Type B pancreatic cell (in vitro differentiated cells): ENCODE results near the gene TNK1. TPM values are rescaled to one million over a fixed set of nuclear protein-coding genes. Genes with fewer than 3 reads are reported as not detected.
A peak's percentile ranks its signal among the peaks of the same experiment; 100 is the strongest.

Experiments used
- DNase-seq: peaks from one replicate; pipeline ENCODE4 v3.0.0; 2021; ENCODE audit warnings: mixed read lengths; ENCODE audit not compliant: unreplicated experiment; ENCODE audit errors: extremely low spot score
- H3K27ac Mint-ChIP-seq: 2 replicates; pipeline ENCODE4 v1.8.0; 2021; ENCODE audit warnings: mild to moderate bottlenecking, mixed read lengths
- H3K27me3 Mint-ChIP-seq: 2 replicates; pipeline ENCODE4 v1.8.0; 2021; ENCODE audit warnings: mixed read lengths
- H3K36me3 Mint-ChIP-seq: 2 replicates; pipeline ENCODE4 v1.8.0; 2021; ENCODE audit warnings: mixed read lengths
- H3K4me1 Mint-ChIP-seq: one replicate; pipeline ENCODE4 v1.8.0; 2021; ENCODE audit warnings: mixed read lengths; ENCODE audit not compliant: unreplicated experiment
- H3K4me3 Mint-ChIP-seq: 2 replicates; pipeline ENCODE4 v1.8.0; 2021; ENCODE audit warnings: mild to moderate bottlenecking, mixed read lengths
- H3K9me3 Mint-ChIP-seq: 2 replicates; pipeline ENCODE4 v1.8.0; 2021; ENCODE audit warnings: mixed read lengths
- CTCF ChIP-seq: fragments of 200-600 bp; sonication (generic); conservative IDR thresholded peaks from 2 replicates; pipeline ENCODE4 v1.5.0; 2021; ENCODE audit warnings: antibody characterized with exemption, mild to moderate bottlenecking
- total RNA-seq: library from RNA; stranded (reverse); gene quantifications from 2 replicates; pipeline ENCODE4 v1.2.1, GENCODE V29; 2021; ENCODE audit warnings: low replicate concordance

Gene TNK1
- total RNA-seq, 1 donor from 2014 or later = 6.6 TPM

- Mint-ChIP-seq H3K4me1 (peaks cover 24% of the 10 kb centered on the region), H3K27me3 (no peaks in the 10 kb centered on the region), H3K4me3 (no peak overlapping the region), H3K9me3 (no peaks in the 10 kb centered on the region), H3K36me3 (peaks cover 9% of the 10 kb centered on the region), H3K27ac (no peak overlapping the region)
- DNase-seq = no peak
- no peak for TF ChIP-seq CTCF
Measured at GRCh38 chr17:7415784-7416183, 34.9 kb downstream of the TNK1 start.

- H3K9me3 Mint-ChIP-seq = no peaks in the 10 kb centered on the region
- no peak overlapping the region for H3K27ac Mint-ChIP-seq
- H3K4me3 Mint-ChIP-seq = no peak overlapping the region
- peaks cover 9% of the 10 kb centered on the region for H3K36me3 Mint-ChIP-seq
- peaks cover 24% of the 10 kb centered on the region for H3K4me1 Mint-ChIP-seq
- no peaks in the 10 kb centered on the region for H3K27me3 Mint-ChIP-seq
- DNase-seq = no peak
- TF ChIP-seq CTCF = no peak
Measured at GRCh38 chr17:7416323-7416722, 35.4 kb downstream of the TNK1 start.

- Mint-ChIP-seq H3K27ac (no peak overlapping the region), H3K4me3 (no peak overlapping the region), H3K4me1 (peaks cover 21% of the 10 kb centered on the region), H3K27me3 (no peaks in the 10 kb centered on the region), H3K9me3 (no peaks in the 10 kb centered on the region), H3K36me3 (peaks cover 9% of the 10 kb centered on the region)
- DNase-seq = no peak
- no peak for TF ChIP-seq CTCF
Measured at GRCh38 chr17:7417056-7417655, 36.3 kb downstream of the TNK1 start.

- H3K4me3 Mint-ChIP-seq = no peak overlapping the region
- no peaks in the 10 kb centered on the region for H3K9me3 Mint-ChIP-seq
- no peak overlapping the region for H3K27ac Mint-ChIP-seq
- no peaks in the 10 kb centered on the region for H3K27me3 Mint-ChIP-seq
- H3K36me3 Mint-ChIP-seq = peaks cover 7% of the 10 kb centered on the region
- TF ChIP-seq CTCF = no peak
- no peak for DNase-seq
- peaks cover 12% of the 10 kb centered on the region for H3K4me1 Mint-ChIP-seq
Measured at GRCh38 chr17:7418472-7419152, 37.7 kb downstream of the TNK1 start.

GRCh38 chr17:7419819-7420610 lies 39.1 kb downstream of the TNK1 start, which contains the start of gene SPEM1:
SPEM1 (plus strand) TSS chr17:7420324; CDS start chr17:7420385, 61 bp downstream.
- no peak within 1 kb of the TSS for H3K4me3 Mint-ChIP-seq
- H3K9me3 Mint-ChIP-seq = no peaks in the 10 kb centered on the region
- peaks cover 12% of the 10 kb centered on the region for H3K4me1 Mint-ChIP-seq
- no peak for DNase-seq
- no peak for TF ChIP-seq CTCF
- no peaks in the 10 kb centered on the region for H3K27me3 Mint-ChIP-seq
- H3K36me3 Mint-ChIP-seq = peaks cover 7% of the 10 kb centered on the region
- H3K27ac Mint-ChIP-seq = peak within 1 kb of the TSS; percentile 73
